Measurements from ENCODE around the gene CETN1. TPM values are rescaled to one million over a fixed set of nuclear protein-coding genes. Genes with fewer than 3 reads are reported as not detected.
A peak's percentile ranks its signal among the peaks of the same experiment; 100 is the strongest.

The CETN1 gene
- total RNA-seq, 1 donor from 2014 or later = not detected

DNA sequence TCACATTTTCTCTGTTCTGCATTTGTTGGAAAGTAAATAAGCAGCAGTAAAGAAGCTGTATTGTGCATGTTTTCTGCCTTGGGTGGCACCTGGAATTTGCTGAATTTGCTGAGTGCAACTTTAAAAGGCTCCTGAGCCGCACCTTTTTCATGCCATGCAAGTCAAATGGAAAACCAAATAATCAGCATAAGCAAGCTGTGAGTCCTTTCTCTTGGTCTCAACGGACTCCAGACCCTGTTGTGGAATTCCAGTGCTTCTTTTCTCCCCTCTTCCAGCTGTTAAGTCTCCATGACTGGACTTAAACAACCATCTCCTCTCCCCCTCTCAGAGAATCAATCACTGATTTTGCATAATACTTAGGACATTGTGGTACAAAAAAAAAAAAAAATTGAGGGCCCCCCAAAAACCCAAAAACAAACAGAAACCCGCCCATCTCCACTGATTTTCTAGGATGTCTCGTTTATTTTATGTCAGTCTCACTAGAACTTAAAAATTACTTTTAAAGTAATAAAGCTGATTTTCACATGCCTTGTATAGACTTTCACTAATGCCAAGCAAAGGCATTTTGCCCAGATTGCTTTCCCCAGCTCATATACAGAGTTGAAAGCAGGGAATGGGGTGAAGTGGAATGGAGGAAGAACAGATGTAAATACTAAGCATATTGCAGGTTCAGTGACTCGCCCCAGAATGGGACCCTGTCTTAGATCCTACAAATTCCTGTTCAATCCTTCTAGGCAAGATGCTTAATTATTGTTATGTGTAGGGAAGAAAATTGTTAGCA, 5.1 kb upstream of the CETN1 start:
- no peak for DNase-seq (ENCODE audit: low read depth)

DNA sequence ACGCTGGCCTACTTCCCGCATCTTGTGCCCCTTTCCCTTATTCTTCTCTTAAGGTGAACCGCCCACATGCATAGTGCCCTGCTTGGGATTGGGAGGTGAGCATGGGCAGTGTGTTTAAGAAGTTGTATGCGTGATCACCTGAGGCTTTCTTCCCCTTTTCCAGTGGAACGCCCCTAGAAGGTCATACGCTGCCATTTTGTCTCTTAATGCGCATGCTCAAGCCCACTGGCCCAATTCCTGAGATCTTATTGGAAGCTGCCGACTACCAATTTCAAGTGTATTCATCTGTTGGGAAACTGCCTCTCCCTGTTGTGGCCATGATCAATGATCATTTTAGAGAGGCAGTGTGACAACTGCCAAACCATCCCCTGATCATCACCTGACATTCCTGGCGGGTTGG, 3.3 kb upstream of the CETN1 start:
- DNase-seq (ENCODE audit: low read depth) = no peak

DNA sequence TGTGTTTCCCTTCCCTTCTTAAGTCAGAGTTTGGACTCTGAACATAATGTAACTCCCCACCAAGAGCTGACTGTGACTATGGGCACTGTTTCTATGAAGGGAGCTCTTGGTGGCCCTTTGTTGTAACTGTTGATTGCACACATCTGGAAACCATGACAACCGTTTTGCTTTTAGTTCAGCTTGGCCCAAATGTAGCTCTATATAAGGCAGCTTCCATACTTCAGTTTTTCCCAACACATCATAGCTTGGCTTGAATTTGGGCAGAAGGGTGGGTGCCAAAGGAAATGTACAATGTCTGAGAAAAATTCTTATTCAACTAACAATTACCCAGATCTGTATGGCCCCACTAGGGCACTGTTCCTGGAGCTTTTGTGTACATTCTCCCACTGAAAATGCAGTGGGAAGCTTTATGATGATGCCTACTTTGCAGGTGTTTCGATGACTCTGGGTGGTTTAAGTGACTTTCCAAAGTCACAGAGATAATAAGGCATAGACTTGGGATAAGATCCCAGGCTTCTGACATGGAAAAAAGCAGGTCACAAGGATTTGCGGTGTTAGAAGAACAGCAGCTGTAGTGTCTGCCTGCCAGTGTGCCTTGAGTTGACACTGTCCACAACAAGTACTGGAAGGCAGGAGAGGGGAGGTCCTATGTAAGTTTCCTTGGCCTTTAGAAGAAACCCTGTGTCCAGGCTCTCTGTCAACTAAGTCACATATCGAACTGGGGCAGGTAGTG, 2.4 kb upstream of the CETN1 start:
- peak; percentile 10 for DNase-seq (ENCODE audit: low read depth)

DNA sequence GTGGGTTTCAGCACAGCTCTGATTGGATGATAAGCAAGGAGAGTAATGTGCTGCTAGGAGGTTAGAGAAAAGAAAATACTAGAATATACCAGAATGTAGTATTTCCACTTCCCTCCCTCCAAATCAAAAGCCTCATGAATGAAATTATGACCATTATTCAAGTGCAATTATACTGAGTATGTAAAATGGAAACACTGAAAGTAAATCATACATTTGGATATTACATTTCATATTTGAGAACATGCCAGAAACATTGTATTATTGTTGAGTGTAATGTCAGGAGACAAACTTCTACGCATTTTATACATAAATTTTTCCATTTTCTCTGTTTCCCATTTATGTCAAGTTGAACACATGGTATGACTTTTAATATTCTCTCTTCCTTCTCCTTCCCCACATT, 942 bp upstream of the CETN1 start:
- DNase-seq (ENCODE audit: low read depth) = no peak

DNA sequence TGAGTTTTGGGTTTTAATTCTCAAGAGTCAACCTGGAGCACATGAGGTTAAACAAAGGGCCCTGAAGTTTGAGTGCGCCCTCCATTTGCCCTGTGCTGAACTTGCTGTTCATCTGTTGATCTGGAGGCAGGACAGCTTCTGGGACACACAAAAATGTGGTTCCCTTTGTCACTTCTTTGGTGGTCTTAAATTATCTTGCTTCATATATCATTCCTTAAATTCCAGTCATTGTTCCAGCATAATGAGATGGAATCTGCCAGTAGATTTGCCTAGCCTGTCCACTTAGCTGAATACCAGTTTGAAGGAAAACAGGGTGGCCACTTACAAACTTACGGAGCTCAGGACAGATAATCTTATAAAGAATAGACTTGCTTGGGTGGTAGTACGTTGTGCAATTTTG, 916 bp downstream of the CETN1 start:
- DNase-seq (ENCODE audit: low read depth) = no peak

DNA sequence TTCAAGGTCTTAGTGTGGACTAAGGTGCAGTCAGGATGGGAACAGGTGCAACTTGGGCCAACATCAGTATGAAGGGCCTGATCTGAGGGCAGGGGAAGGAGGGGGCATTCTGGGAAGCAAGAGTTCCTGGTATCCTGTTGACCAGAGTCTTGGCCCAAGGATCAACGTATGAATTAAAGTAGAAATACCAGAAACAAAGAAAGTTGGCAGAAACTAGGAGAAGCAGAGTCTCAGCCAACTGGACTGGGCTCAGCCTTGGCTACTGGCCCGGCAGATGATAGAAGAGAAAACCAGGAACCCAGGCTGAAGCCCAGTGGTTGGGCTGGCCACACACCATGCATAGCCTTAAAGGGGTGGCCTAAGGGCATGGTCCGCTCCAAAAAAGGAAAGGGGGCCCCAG, 2.3 kb downstream of the CETN1 start:
- DNase-seq (ENCODE audit: low read depth) = no peak

DNA sequence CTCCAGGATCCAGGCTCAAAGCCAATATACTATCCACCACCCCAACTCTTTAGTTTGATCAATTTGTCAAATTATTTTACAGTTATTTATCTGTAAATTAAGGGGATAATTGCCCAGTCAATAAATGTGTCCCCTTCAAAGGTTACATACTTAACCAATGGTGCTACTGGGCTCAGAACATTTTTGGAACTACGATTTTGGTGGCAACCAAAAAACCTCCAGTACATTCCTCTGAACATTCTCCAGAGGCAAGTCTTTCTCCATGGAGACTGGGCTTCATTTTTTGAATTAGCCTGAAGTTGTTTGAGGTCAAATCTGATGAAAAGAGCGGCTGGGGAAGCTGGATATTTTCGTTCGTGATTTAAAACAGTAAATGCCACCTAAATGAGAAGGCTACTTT, 14.9 kb downstream of the CETN1 start:
- no peak for DNase-seq (ENCODE audit: low read depth)

DNA sequence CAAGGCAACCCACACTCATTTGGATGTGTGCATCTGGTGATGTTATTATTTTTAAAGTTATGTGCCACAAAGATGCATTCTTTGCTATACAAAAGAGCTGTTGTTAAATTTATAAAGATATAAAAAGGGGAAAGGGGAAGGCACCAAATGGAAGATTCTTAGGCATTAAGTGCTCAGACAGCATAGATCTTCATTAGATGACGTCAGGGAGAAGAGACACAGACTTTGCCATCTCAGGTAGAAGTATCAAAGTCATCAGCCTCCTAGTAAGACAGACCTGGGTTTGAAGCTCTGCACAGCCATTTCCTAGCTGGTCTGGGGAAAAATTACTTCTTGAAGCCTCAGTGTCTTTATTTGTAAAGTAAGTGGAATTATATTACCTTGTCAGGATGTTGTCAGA, 15.4 kb downstream of the CETN1 start:
- DNase-seq (ENCODE audit: low read depth) = no peak

DNA sequence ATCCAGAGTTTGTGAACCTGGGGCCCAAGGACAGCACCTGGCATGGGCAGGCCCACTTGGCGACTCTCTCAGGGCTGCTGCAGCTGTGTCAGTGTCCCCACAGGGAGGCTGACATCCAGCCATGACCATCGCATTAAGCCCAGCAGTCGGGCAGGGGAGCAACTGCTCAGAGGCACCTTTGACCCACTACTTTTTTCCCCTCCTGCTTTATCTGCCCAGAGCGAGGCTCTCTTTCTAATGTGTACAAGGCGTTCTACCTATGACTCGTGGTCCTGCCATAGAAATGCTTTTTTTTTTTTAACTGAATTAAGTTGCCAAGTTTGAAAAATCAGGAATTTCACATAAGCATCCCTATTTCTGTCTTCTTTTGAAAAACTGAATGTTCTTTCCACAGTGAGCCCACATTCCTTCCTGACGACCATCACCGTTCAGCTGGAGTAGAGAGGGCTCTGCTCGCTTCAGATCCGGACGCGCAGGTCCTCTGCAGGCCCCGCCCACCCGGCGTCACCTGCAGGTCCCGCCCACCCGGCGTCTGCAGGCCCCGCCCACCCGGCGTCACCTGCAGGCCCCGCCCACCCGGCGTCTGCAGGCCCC, 16.2 kb downstream of the CETN1 start:
- no peak for DNase-seq (ENCODE audit: low read depth)

DNA sequence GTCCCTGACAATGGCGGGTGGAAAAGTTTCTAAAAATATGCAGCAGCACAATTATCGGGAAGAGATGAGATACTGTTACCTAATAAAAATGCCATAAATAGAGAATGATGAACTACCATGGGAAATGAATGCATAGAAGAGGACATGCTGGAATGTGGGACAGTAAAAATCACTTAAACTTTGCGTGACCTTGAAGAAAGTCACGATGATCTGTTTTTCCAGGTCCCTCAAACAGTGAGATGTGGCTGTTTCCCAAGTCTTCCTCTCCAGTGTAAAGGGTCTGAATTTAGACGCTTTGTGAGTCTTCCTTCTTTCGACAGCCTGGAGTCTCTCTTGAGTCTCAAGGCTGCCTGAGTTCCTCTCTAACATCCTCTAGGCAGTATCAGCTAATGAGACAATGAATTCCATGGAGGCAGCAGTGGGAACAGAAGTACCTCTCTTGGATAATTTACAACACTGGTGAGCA, 18.0 kb downstream of the CETN1 start:
- no peak for DNase-seq (ENCODE audit: low read depth)

DNA sequence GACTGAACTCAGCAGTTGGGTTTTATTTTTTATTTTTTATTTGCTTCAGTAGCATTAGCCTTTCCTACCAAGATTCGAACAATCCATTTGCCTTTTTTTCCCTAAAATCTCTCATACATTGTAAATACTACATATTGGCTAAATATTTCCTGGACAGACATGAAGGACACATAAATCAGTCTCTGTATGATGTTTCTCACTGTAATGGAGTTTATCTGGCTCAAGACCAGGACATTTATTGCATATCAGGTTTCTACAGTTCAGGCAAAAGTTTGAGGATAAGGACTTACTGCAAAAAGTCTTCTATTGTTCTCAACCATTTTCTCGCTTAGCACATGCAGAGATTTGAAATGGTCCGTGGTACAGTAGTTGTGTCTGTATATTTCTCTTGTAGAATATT, 19.9 kb downstream of the CETN1 start:
- DNase-seq (ENCODE audit: low read depth) = no peak

DNA sequence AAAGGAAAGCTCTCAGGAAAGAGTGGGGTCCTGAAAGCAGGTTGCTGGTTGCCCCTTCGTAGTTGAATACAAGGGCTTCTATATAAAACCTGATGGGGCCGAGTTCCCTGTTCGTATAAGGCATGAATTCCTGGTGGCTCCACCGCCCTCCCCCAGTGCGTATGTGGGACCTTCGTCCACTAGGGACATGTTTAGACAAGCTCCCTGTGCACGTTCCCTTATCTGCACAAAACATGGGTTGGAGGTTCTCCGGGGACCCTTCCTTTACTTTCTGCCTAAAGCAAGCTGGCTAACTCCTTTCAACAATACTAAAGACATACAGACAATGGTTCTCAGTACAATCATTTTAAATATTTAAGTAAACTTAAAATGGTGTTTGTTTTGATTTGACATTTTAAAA, 24.6 kb downstream of the CETN1 start:
- no peak for DNase-seq (ENCODE audit: low read depth)

DNA sequence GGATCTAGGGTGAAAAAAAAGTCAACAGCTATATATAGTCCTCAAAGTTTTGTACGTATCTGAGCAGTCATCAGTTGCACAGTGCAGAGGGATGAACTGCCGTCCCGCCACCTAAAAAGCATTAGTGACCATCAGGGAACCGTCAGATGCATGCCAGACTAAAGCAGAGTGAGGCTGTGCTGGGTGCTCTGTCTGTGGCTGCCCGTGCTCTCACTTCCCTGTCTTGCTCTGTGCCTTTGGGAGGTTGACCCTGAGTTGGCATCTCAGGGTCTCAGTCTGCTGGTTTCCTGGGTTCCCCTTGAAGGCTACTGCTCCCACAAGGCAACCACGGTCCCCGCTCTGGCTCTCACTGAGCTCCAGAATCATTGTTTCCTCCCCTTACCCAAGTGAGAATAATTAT, 27.8 kb downstream of the CETN1 start:
- no peak for DNase-seq (ENCODE audit: low read depth)

DNA sequence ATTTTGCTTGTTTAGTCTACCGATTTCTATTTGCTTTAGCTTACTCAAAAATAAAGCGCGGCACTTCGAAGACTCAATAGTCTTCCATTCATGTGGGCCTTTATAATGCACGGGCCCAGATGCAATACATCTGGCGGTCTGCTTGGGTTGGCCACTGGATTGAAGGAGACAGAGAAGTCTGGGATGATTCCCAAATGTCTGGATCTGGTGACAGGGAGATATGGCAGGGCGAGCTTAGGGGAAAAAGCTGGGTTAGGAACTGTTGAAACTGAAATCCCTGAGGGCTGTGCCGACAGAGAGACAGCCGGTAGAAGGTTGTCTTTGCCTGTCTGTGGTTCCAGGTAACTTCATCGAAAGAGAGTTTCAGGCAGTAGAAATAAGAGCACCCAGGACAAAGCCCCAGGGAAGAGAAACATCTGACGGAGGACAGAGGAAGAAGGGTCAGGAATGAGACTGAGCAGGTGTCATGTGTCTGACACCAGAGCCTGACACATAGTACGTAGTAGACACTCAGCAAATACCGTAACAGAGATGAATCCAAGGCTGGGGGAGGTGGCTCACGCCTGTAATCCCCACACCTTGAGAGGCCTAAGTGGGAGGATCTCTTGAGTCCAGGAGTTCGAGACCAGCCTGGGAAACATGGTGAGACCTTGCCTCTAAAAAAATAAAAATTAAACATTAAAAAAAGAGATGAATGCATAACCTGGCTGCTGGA, 30.2 kb downstream of the CETN1 start:
- no peak for DNase-seq (ENCODE audit: low read depth)

DNA sequence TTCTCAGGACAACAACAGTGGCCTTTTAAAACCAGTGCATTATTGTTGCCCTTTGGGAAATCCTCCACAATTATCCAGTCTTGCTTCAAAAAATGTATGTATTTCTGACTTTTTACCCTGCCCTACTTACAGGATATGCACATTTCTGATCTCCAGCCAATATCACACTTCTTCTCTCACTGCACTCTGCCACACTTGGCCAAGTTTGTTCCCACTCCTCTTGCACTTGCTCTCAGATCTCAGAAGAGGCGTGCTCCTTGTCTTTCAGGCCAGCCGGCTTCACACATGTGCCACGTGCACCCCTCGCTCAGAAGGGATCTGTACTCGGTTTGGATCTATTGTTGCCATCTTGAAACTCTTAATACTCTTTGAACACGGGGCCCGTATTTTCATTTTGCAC, 32.0 kb downstream of the CETN1 start:
- DNase-seq (ENCODE audit: low read depth) = no peak

DNA sequence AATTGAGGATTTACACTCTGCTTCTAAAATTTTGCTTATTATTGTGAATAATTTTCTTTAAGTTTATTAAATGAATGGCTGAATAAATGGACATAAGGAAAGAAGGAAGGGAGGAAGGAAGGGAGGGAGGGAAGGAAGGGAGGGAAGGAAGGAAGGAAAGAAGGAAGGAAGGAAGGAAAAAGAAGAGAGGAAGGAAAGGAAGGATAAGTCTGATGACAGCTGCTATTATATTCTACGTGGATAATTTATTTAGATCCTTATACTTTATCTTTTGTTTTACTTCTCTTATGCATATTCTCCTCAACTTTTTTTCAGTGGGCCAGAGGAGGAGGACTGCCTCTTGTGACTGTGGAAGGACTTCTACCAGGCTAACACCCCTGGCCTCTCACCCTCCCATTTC, 34.0 kb downstream of the CETN1 start:
- no peak for DNase-seq (ENCODE audit: low read depth)

DNA sequence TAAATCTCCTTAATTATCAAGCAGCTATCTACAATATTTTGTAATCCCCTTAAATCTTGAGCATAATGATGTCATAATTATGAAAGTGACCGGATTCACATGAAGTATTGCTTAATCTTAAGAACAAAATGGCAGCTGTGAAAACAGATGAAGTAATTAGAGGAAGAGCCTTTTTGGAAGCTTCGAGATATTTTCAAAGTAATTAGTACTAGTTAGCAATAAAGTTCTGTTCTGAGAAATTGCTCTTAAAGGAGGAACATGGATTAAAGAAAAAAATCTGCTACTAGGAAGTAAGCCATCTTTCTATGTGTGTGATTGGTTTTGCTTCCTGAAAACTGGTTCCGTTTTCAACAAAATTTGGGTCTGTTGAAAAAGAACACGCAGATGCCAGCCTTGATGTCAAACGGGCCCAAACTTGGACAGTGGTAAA, 34.9 kb downstream of the CETN1 start:
- no peak for DNase-seq (ENCODE audit: low read depth)

DNA sequence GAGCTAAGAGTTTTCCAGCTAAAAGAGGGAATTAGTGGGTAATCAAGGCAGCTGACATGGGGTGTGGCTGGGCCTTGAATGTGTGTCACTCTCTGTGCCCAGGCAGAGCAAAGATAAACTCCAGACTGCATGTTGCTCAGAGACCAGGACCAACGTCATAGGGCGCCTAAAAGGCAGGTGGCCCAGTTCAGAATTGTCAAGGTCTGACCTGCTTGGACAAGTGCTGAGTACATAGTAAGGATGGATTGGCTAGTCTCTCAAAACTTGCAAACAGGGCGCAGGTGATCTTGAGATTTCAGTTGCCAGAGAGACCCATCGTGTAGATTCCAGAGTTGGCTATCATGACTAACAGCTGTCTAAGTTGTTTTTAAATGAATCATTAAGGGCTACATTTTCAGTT, 35.6 kb downstream of the CETN1 start:
- DNase-seq (ENCODE audit: low read depth) = no peak

DNA sequence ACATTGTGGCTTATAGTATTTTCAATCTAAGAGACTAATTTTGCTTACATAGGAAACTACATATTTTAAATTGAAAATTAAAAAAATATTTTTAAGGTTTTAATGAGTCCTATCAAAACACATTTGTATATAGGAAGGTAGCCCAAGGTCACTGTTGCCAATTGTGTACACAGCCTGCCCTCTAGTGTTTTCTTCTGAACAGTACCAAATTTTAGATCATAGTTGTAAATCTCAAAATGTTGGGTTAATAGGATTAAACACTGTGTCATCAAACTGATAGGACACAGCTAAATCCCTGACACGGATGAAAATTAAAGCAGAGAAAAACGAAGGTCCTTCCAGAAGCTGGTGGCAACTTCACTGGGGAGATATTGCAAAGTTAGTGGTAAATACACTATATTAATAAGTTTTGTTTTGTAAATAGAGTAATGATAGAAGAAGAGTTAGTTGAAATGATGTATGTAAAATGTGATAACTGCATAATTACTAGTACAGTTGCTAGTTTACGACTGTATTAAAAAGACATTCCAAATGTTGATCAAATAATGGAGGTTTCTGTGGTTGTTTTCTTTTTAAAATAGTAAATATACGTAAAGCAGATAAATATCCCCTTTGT, 36.3 kb downstream of the CETN1 start:
- peak; percentile 63 for DNase-seq (ENCODE audit: low read depth)

DNA sequence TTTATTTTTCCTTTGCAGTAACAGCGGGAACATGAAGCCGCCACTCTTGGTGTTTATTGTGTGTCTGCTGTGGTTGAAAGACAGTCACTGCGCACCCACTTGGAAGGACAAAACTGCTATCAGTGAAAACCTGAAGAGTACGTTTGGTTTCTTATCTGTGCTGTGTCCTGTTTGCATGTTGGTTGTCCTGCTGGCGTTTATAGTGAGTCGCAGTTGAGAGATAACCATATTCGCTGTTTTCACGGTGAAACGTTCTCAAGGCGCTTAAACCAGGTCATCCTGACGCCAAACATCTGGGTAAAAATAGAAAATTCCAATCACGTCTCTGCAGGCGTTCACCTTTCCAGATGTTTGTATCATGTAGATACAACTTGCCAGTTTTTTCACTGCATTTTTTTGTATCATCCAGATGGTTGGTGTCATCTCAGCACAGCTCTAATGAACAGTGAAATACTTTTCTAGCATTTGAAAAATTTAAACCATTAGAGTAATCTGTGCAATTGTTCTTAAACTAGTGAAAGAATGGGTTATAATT, 37.9 kb downstream of the CETN1 start:
- DNase-seq (ENCODE audit: low read depth) = no peak

DNA sequence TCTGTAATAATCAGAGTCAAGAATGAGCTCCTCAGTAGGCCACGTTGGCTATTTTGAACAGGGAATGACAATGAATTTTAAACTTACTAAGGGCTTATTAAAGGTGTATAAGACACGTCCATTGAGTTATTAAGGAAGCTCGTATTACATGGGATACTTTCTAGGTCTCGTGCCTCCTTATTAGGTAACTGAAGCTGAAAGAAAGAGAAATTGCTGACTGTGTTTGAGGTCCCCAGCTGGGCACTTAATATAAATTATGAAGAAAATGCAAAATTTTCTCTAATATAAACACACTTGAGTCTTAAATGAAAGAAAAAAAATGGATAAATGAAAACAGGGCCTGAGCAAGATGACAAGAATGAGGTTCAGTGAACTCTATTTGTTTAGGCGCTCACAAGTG, 38.4 kb downstream of the CETN1 start:
- no peak for DNase-seq (ENCODE audit: low read depth)

All from myocyte (in vitro differentiated cells).